ENCODE data around the gene SRMS.
"Not testable (repeated sequence)": the region's sequence is repeated elsewhere in the genome, so short reads cannot be mapped to it uniquely, and the experiment has no call there.

The SRMS gene

GRCh38 chr20:63519668-63520503, 27.7 kb downstream of the SRMS start:
- peak overlapping the region; percentile 71 to 82 for H3K27ac Mint-ChIP-seq
- ATAC-seq (replicated peaks): peak; percentile 58
- H3K36me3 Mint-ChIP-seq (ENCODE audit: insufficient read depth): peaks cover 22% of the 10 kb centered on the region
- no peaks in the 10 kb centered on the region for H3K9me3 Mint-ChIP-seq
- H3K27me3 Mint-ChIP-seq: no peaks in the 10 kb centered on the region
- peak; percentile 55 to 61 (median 55) for DNase-seq
- peak overlapping the region; percentile 79 to 81 for H3K4me3 Mint-ChIP-seq
- peaks cover 10 to 18% of the 10 kb centered on the region in 2 donors for H3K4me1 Mint-ChIP-seq (ENCODE audit: low read depth in 2 of 2)

GRCh38 chr20:63518946-63519667, 28.4 kb downstream of the SRMS start:
- H3K4me3 Mint-ChIP-seq: peak overlapping the region; percentile 79 to 81
- DNase-seq: no peak
- no peaks in the 10 kb centered on the region for H3K27me3 Mint-ChIP-seq
- no peak overlapping the region for H3K27ac Mint-ChIP-seq
- peaks cover 3 to 17% of the 10 kb centered on the region in 2 donors for H3K4me1 Mint-ChIP-seq (ENCODE audit: low read depth in 2 of 2)
- no peak for ATAC-seq (replicated peaks)
- H3K36me3 Mint-ChIP-seq (ENCODE audit: insufficient read depth): peaks cover 22% of the 10 kb centered on the region
- H3K9me3 Mint-ChIP-seq: no peaks in the 10 kb centered on the region

- ATAC-seq (replicated peaks): no peak
- Mint-ChIP-seq H3K27ac (no peak overlapping the region), H3K4me1 (ENCODE audit: low read depth in 2 of 2) (peaks cover 3 to 17% of the 10 kb centered on the region in 2 donors), H3K27me3 (peaks cover 1 to 2% of the 10 kb centered on the region in 2 donors), H3K36me3 (ENCODE audit: insufficient read depth) (peaks cover 16% of the 10 kb centered on the region), H3K9me3 (no peaks in the 10 kb centered on the region), H3K4me3 (peak overlapping the region in 1 of 2 donors; percentile 17)
- no peak for DNase-seq
Observed at GRCh38 chr20:63518351-63518861, 29.1 kb downstream of the SRMS start.

GRCh38 chr20:63517376-63518309, 29.9 kb downstream of the SRMS start:
- Mint-ChIP-seq H3K27ac (no peak overlapping the region), H3K4me1 (ENCODE audit: low read depth in 2 of 2) (peaks cover 2 to 16% of the 10 kb centered on the region in 2 donors), H3K9me3 (no peaks in the 10 kb centered on the region), H3K27me3 (peaks cover 9% of the 10 kb centered on the region in 2 donors), H3K4me3 (peak overlapping the region; percentile 36 to 49), H3K36me3 (ENCODE audit: insufficient read depth) (peaks cover 11% of the 10 kb centered on the region)
- no peak for ATAC-seq (replicated peaks)
- DNase-seq: no peak

GRCh38 chr20:63514520-63514919, 33.0 kb downstream of the SRMS start:
- H3K4me3 Mint-ChIP-seq, H3K27ac Mint-ChIP-seq: not testable (repeated sequence)

GRCh38 chr20:63513207-63513606, 34.3 kb downstream of the SRMS start:
- Mint-ChIP-seq H3K27me3 (peaks cover 45 to 52% of the 10 kb centered on the region in 2 donors), H3K4me1 (ENCODE audit: low read depth in 2 of 2) (peaks cover 0 to 5% of the 10 kb centered on the region in 2 donors), H3K27ac (no peak overlapping the region), H3K9me3 (no peaks in the 10 kb centered on the region), H3K36me3 (ENCODE audit: insufficient read depth) (no peaks in the 10 kb centered on the region), H3K4me3 (no peak overlapping the region)
- ATAC-seq (replicated peaks) (no peak), DNase-seq (no peak)

More at GRCh38 chr20:63514520-63514919, 33.0 kb downstream of the SRMS start:
- not testable (repeated sequence) for DNase-seq; H3K4me1 Mint-ChIP-seq (ENCODE audit: low read depth in 2 of 2); H3K36me3 Mint-ChIP-seq (ENCODE audit: insufficient read depth); H3K9me3 Mint-ChIP-seq
- peak; percentile 33 for ATAC-seq (replicated peaks)
- peaks cover 34 to 38% of the 10 kb centered on the region in 2 donors for H3K27me3 Mint-ChIP-seq

GRCh38 chr20:63509088-63509564, 38.4 kb downstream of the SRMS start:
- no peak overlapping the region for H3K27ac Mint-ChIP-seq
- no peaks in the 10 kb centered on the region for H3K4me1 Mint-ChIP-seq (ENCODE audit: low read depth in 2 of 2)
- H3K27me3 Mint-ChIP-seq: peaks cover 54 to 80% of the 10 kb centered on the region in 2 donors
- ATAC-seq (replicated peaks) (no peak), DNase-seq (no peak)
- H3K4me3 Mint-ChIP-seq: no peak overlapping the region
- no peaks in the 10 kb centered on the region for H3K36me3 Mint-ChIP-seq (ENCODE audit: insufficient read depth)
- no peaks in the 10 kb centered on the region for H3K9me3 Mint-ChIP-seq

GRCh38 chr20:63508072-63508768, 39.3 kb downstream of the SRMS start:
- Mint-ChIP-seq H3K4me3 (no peak overlapping the region), H3K27ac (no peak overlapping the region), H3K36me3 (ENCODE audit: insufficient read depth) (no peaks in the 10 kb centered on the region), H3K4me1 (ENCODE audit: low read depth in 2 of 2) (no peaks in the 10 kb centered on the region), H3K27me3 (peaks cover 53 to 78% of the 10 kb centered on the region in 2 donors), H3K9me3 (no peaks in the 10 kb centered on the region)
- ATAC-seq (replicated peaks) (peak; percentile 68), DNase-seq (no peak)

- DNase-seq (no peak), ATAC-seq (replicated peaks) (no peak)
- H3K36me3 Mint-ChIP-seq (ENCODE audit: insufficient read depth): no peaks in the 10 kb centered on the region
- no peaks in the 10 kb centered on the region for H3K9me3 Mint-ChIP-seq
- H3K4me3 Mint-ChIP-seq: no peak overlapping the region
- H3K27me3 Mint-ChIP-seq: peaks cover 43 to 67% of the 10 kb centered on the region in 2 donors
- peak overlapping the region in 1 of 2 donors; percentile 14 for H3K27ac Mint-ChIP-seq
- no peaks in the 10 kb centered on the region for H3K4me1 Mint-ChIP-seq (ENCODE audit: low read depth in 2 of 2)
Observed at GRCh38 chr20:63507083-63507743, 40.3 kb downstream of the SRMS start.

GRCh38 chr20:63505723-63506122, 41.8 kb downstream of the SRMS start:
- Mint-ChIP-seq H3K9me3 (no peaks in the 10 kb centered on the region), H3K4me3 (no peak overlapping the region), H3K36me3 (ENCODE audit: insufficient read depth) (no peaks in the 10 kb centered on the region), H3K27me3 (peaks cover 35 to 54% of the 10 kb centered on the region in 2 donors), H3K4me1 (ENCODE audit: low read depth in 2 of 2) (no peaks in the 10 kb centered on the region), H3K27ac (no peak overlapping the region)
- DNase-seq: no peak
- no peak for ATAC-seq (replicated peaks)

- no peak for ATAC-seq (replicated peaks)
- H3K27me3 Mint-ChIP-seq: peaks cover 30 to 50% of the 10 kb centered on the region in 2 donors
- H3K4me1 Mint-ChIP-seq (ENCODE audit: low read depth in 2 of 2): no peaks in the 10 kb centered on the region
Observed at GRCh38 chr20:63505281-63505680, 42.3 kb downstream of the SRMS start.

GRCh38 chr20:63504642-63505041, 42.9 kb downstream of the SRMS start:
- Mint-ChIP-seq H3K4me3 (no peak overlapping the region), H3K36me3 (ENCODE audit: insufficient read depth) (no peaks in the 10 kb centered on the region), H3K27ac (no peak overlapping the region), H3K27me3 (peaks cover 24 to 43% of the 10 kb centered on the region in 2 donors), H3K9me3 (no peaks in the 10 kb centered on the region), H3K4me1 (ENCODE audit: low read depth in 2 of 2) (no peaks in the 10 kb centered on the region)
- no peak for ATAC-seq (replicated peaks)
- no peak for DNase-seq

More at GRCh38 chr20:63505281-63505680, 42.3 kb downstream of the SRMS start:
- no peak overlapping the region for H3K4me3 Mint-ChIP-seq
- H3K36me3 Mint-ChIP-seq (ENCODE audit: insufficient read depth): no peaks in the 10 kb centered on the region
- no peak overlapping the region for H3K27ac Mint-ChIP-seq
- DNase-seq: no peak
- no peaks in the 10 kb centered on the region for H3K9me3 Mint-ChIP-seq

Measured in effector memory CD8-positive, alpha-beta T cell (primary cell).